Parathyroid adenoma (tissue), 2 donors: ENCODE results near the gene DUS1L.

Source experiments
- H2AFZ ChIP-seq: fragments of 300-600 bp; sonication (generic); one replicate; pipeline ENCODE4 v1.7.0; 2017; ENCODE audit warnings: antibody characterized with exemption, mild to moderate bottlenecking
- H3K27ac ChIP-seq: fragments of 300-600 bp; sonication (generic); one replicate; pipeline ENCODE4 v1.7.0; 2017
- H3K27me3 ChIP-seq: fragments of 300-600 bp; sonication (generic); one replicate; pipeline ENCODE4 v1.7.0; 2017; ENCODE audit warnings: low read length; ENCODE audit not compliant: control insufficient read depth, insufficient read depth
- H3K36me3 ChIP-seq: fragments of 300-600 bp; sonication (generic); one replicate; pipeline ENCODE4 v1.7.0; 2017; ENCODE audit warnings: low read length; ENCODE audit not compliant: control insufficient read depth, insufficient read depth
- H3K4me1 ChIP-seq: fragments of 300-600 bp; sonication (generic); one replicate; pipeline ENCODE4 v1.7.0; 2017; ENCODE audit warnings: control low read depth
- H3K4me2 ChIP-seq: fragments of 300-600 bp; sonication (generic); one replicate; pipeline ENCODE4 v1.7.0; 2017; ENCODE audit warnings: low read length
- H3K4me3 ChIP-seq: fragments of 300-600 bp; sonication (generic); one replicate; pipeline ENCODE4 v1.7.0; 2017; ENCODE audit warnings: low read depth, low read length
- H3K79me2 ChIP-seq: fragments of 300-600 bp; sonication (generic); one replicate; pipeline ENCODE4 v1.7.0; 2017; ENCODE audit warnings: control low read depth
- H3K9ac ChIP-seq: fragments of 300-600 bp; sonication (generic); one replicate; pipeline ENCODE4 v1.7.0; 2017; ENCODE audit warnings: mild to moderate bottlenecking
- H3K9me3 ChIP-seq: fragments of 300-600 bp; sonication (generic); one replicate; pipeline ENCODE4 v1.7.0; 2017; ENCODE audit warnings: low read length; ENCODE audit not compliant: control insufficient read depth
- TF ChIP-seq, protein P1 (sequence below): fragments of 300-600 bp; sonication (generic); IDR thresholded peaks from one replicate; pipeline ENCODE4 v1.7.0; 2017; ENCODE audit warnings: antibody characterized with exemption, mild to moderate bottlenecking
- donor health status: primary hyperparathyroidism.

The DUS1L gene

DNA sequence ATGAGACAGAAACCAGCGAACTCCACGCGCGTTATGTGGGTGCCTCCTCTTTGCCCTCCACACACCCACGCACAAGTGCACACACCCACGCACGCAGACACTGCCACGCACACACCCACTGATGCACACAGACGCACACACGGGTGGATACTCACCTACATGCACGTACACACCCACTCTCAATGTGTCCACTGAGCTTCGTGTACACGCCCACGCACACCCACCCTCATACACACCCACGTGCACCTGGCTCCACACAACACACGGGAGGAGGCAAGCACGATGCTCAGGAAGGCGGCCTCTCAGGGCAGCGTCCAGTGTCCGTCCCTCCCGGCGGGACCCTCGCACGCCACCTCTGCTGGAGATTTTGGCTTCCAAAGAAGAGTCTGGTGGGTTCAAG lies 18.2 kb downstream of the DUS1L start:
- H3K36me3 ChIP-seq: no peaks in the 10 kb centered on the region
- H3K4me2 ChIP-seq: no peak overlapping the region
- no peak overlapping the region for H3K9ac ChIP-seq
- no peak overlapping the region for H2AFZ ChIP-seq
- H3K4me3 ChIP-seq: no peak overlapping the region
- TF ChIP-seq, protein P1, sequence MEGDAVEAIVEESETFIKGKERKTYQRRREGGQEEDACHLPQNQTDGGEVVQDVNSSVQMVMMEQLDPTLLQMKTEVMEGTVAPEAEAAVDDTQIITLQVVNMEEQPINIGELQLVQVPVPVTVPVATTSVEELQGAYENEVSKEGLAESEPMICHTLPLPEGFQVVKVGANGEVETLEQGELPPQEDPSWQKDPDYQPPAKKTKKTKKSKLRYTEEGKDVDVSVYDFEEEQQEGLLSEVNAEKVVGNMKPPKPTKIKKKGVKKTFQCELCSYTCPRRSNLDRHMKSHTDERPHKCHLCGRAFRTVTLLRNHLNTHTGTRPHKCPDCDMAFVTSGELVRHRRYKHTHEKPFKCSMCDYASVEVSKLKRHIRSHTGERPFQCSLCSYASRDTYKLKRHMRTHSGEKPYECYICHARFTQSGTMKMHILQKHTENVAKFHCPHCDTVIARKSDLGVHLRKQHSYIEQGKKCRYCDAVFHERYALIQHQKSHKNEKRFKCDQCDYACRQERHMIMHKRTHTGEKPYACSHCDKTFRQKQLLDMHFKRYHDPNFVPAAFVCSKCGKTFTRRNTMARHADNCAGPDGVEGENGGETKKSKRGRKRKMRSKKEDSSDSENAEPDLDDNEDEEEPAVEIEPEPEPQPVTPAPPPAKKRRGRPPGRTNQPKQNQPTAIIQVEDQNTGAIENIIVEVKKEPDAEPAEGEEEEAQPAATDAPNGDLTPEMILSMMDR: no peak
- no peaks in the 10 kb centered on the region for H3K9me3 ChIP-seq
- no peaks in the 10 kb centered on the region for H3K4me1 ChIP-seq
- no peak overlapping the region for H3K27ac ChIP-seq
- H3K79me2 ChIP-seq: no peaks in the 10 kb centered on the region
- H3K27me3 ChIP-seq: no peaks in the 10 kb centered on the region

DNA sequence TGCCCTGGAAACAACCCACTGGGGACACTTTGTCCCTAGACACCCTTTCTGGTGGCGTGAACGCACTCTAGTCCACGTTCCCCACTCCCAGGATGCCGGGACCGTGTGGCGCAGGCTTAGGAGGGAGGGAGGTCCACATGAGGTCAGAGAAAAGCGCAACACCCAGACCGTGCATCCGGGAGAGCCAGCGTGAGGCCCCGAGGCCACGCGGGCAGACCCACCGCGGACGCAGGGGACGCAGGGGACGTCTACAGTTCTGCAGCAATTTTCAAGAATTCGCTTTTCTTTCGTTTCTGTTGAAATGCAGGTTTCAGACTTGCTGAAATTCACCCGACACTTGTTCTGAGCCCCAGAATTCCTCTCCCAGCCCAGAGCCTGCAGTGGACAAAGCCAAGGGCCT lies 18.7 kb downstream of the DUS1L start:
- Histone ChIP-seq H3K9me3 (no peaks in the 10 kb centered on the region), H3K27ac (no peak overlapping the region), H3K4me3 (no peak overlapping the region), H3K79me2 (no peaks in the 10 kb centered on the region), H3K9ac (no peak overlapping the region), H3K36me3 (no peaks in the 10 kb centered on the region), H3K27me3 (no peaks in the 10 kb centered on the region), H3K4me2 (no peak overlapping the region), H3K4me1 (no peaks in the 10 kb centered on the region), H2AFZ (no peak overlapping the region)
- TF ChIP-seq, protein P1: no peak

DNA sequence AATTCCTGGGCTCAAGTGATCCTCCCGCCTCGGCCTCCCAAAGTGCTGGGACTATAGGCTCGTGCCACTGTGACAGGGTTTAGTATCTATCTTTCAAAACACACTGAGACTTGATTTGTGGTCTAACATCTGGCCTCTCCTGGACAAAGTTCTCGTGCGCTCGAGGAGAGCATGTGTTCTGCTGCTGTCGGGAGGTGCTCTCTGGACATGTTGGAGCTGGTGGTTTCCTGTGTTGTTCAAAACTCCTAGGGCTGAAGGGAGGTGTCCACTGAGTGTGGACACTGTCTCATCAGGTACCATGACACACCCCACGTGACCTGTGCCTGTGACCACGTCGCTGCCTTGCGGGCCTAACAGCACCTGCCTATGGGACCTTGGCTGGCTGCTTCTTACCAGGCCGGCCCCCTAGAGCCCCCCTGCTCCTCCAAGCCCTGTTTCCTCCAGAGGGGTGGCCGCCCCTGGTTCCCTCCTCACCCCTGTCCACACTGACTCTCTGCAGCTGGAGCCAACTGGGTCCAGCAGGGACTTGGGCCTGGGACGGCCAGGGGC lies 19.6 kb downstream of the DUS1L start:
- H2AFZ ChIP-seq: no peak overlapping the region
- H3K9ac ChIP-seq: no peak overlapping the region
- H3K4me1 ChIP-seq: no peaks in the 10 kb centered on the region
- no peak overlapping the region for H3K4me3 ChIP-seq
- H3K4me2 ChIP-seq: no peak overlapping the region
- H3K9me3 ChIP-seq: no peaks in the 10 kb centered on the region
- H3K36me3 ChIP-seq: no peaks in the 10 kb centered on the region
- H3K27ac ChIP-seq: no peak overlapping the region
- no peaks in the 10 kb centered on the region for H3K27me3 ChIP-seq
- no peaks in the 10 kb centered on the region for H3K79me2 ChIP-seq
- TF ChIP-seq, protein P1: no peak

DNA sequence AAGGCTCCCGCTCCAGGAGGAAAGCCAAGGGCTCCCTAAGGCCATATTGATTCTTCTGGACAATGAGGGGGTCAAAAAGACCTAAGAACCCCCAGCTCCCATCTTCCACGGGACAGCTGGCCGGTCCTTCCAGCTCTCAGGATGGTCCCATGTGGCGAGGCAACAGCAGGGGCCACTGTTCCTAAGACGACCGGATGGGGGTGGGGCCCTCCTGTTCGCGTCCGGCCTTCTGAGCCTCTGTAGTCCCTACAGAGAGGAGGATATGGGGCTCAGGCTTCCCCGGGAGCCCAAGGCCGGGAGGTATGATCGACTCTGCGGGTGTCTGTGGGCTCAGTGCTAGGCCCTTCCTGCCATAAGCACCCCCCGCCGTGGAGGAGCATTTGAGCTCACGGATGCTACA lies 22.1 kb downstream of the DUS1L start:
- Histone ChIP-seq H2AFZ (no peak overlapping the region), H3K79me2 (no peaks in the 10 kb centered on the region), H3K27me3 (no peaks in the 10 kb centered on the region), H3K4me2 (no peak overlapping the region), H3K36me3 (no peaks in the 10 kb centered on the region), H3K27ac (no peak overlapping the region), H3K9ac (no peak overlapping the region), H3K4me3 (no peak overlapping the region), H3K4me1 (no peaks in the 10 kb centered on the region), H3K9me3 (no peaks in the 10 kb centered on the region)
- TF ChIP-seq, protein P1: no peak

DNA sequence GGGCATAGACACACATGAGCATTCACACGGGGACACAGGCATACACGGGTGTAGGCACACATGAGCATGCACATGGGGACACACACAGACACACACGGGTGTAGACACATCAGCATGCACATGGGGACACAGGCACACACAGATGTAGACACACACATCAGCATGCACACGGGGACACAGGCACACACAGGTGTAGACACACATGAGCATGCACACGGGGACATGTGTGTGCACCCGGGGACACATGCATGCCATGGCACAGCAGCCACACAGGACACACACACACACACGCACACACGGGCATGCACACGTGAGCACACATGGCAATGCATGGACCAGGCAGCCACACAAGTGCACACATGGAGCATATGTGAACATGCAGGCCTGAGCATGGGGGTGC lies 23.0 kb downstream of the DUS1L start:
- H3K9me3 ChIP-seq: no peaks in the 10 kb centered on the region
- no peaks in the 10 kb centered on the region for H3K27me3 ChIP-seq
- H3K27ac ChIP-seq: no peak overlapping the region
- no peaks in the 10 kb centered on the region for H3K4me1 ChIP-seq
- no peak overlapping the region for H3K4me3 ChIP-seq
- no peaks in the 10 kb centered on the region for H3K79me2 ChIP-seq
- TF ChIP-seq, protein P1: no peak
- H3K9ac ChIP-seq: no peak overlapping the region
- no peaks in the 10 kb centered on the region for H3K36me3 ChIP-seq
- no peak overlapping the region for H3K4me2 ChIP-seq
- H2AFZ ChIP-seq: no peak overlapping the region
